Measurements from ENCODE around the gene CERS6. TPM values are rescaled to one million over a fixed set of nuclear protein-coding genes. Genes with fewer than 3 reads are reported as not detected.

CERS6 gene
- total RNA-seq, 1 experiment from 2014 or later = 32.0 TPM

GRCh38 chr2:168796583-168797285, 340.7 kb downstream of the CERS6 start:
- no peak for DNase-seq (ENCODE audit: low spot score)

- DNase-seq (ENCODE audit: low spot score) = no peak
Observed at GRCh38 chr2:168797286-168797655, 341.2 kb downstream of the CERS6 start.

GRCh38 chr2:168798076-168798887, 342.2 kb downstream of the CERS6 start:
- peak; percentile 28 for DNase-seq (ENCODE audit: low spot score)

- DNase-seq (ENCODE audit: low spot score) = no peak
Observed at GRCh38 chr2:168798888-168799410, 342.9 kb downstream of the CERS6 start.

GRCh38 chr2:168801471-168801870, 345.4 kb downstream of the CERS6 start:
- DNase-seq (ENCODE audit: low spot score) = no peak

GRCh38 chr2:168801961-168802858, 346.1 kb downstream of the CERS6 start, which contains the start of gene NOSTRIN:
TSS of gene NOSTRIN (plus strand) at chr2:168802637. CDS start at chr2:168802647, 10 bp downstream.
- DNase-seq (ENCODE audit: low spot score) = peak; percentile 84

GRCh38 chr2:168802859-168803725, 347.0 kb downstream of the CERS6 start:
- DNase-seq (ENCODE audit: low spot score) = peak; percentile 41

GRCh38 chr2:168804214-168804613, 348.1 kb downstream of the CERS6 start:
- DNase-seq (ENCODE audit: low spot score) = no peak

- DNase-seq (ENCODE audit: low spot score) = no peak
Observed at GRCh38 chr2:168805615-168806014, 349.5 kb downstream of the CERS6 start.

- no peak for DNase-seq (ENCODE audit: low spot score)
Observed at GRCh38 chr2:168809537-168809936, 353.5 kb downstream of the CERS6 start.

GRCh38 chr2:168810235-168810634, 354.2 kb downstream of the CERS6 start:
- no peak for DNase-seq (ENCODE audit: low spot score)

- DNase-seq (ENCODE audit: low spot score) = no peak
Observed at GRCh38 chr2:168811696-168812095, 355.6 kb downstream of the CERS6 start.

GRCh38 chr2:168814046-168814445, 358.0 kb downstream of the CERS6 start:
- no peak for DNase-seq (ENCODE audit: low spot score)

- no peak for DNase-seq (ENCODE audit: low spot score)
Observed at GRCh38 chr2:168814939-168815907, 359.2 kb downstream of the CERS6 start.

GRCh38 chr2:168816369-168816768, 360.3 kb downstream of the CERS6 start:
- DNase-seq (ENCODE audit: low spot score) = no peak

GRCh38 chr2:168819050-168819715, 363.1 kb downstream of the CERS6 start:
- no peak for DNase-seq (ENCODE audit: low spot score)

- no peak for DNase-seq (ENCODE audit: low spot score)
Observed at GRCh38 chr2:168819829-168820489, 363.9 kb downstream of the CERS6 start.

- no peak for DNase-seq (ENCODE audit: low spot score)
Observed at GRCh38 chr2:168821577-168821976, 365.5 kb downstream of the CERS6 start.

Data from HT-29 (cell line).